UCSD-AML1 (cell line): ENCODE measurements around the gene PDGFC.

Source experiments
- DNase-seq: peaks from one replicate; lab custom pipeline; 2025; ENCODE audit not compliant: unreplicated experiment; lab: John Stamatoyannopoulos, UW

PDGFC gene

DNA sequence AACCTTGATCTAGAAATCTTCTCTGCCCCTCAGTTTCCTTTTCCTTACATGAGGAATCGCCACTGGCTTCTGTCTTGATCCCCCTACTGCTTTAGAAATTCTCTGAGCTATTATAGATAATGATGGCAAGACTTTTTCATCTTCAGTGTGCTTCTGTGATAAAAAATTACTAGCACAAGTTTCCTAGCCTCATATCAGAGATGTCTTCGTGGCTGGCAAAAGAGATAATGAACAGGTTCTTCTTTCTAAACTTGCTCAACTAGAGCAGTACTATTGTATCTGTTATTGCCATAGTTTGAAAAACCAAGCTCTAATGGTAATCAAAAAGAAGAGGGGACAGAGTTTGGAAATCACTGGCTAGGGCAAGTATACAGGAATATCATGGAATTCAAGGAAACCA is 4.1 kb upstream of the PDGFC start:
- no peak for DNase-seq

DNA sequence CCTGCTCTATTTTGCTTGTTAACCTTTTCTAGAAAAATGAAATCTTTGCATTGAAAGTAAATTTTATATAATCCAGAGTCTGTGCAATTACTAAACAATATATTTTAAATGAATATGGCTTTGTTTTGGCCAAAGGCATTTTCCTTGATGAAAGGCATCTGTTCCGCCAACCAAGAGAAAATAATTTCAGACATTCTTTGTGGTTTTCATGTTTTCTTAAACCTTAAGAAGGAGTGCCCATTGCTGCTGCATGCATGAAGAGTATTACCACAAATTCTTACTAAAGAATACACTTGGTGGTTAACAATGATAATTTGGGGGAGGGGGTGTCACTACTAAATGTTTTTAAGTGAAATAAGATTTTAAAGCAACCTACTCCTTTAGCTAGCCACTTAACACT is 2.7 kb upstream of the PDGFC start:
- DNase-seq, result no peak

DNA sequence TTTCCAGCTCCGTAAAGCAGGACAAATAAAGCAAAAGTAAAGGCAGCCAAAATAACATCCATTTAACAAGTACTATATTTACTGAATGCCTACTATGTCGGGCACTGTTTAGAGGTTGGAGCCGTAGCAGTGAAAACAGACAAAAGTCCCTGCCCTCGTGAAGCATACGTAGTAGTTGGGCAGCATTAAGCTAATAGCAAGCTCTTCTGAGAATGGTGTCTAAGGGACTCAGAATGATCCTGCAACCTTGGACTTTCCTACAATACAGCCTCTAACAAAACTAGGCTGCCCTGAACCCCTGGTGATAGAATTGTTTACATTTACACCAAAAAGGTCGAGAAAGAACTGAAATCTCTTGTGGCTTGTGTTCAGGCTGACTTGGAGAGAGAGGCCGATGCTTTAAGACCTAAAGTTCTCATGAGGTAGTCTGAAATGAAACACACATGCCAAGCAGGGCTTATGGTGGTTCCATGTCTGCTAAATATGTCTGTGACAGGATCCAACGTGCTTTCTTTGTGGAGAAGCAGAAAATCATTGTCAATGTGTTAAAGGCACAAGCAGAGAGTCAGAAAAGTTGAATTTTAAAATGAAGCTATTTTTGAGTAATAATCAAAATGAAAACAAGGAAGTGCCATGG is 898 bp upstream of the PDGFC start:
- peak; percentile 20 for DNase-seq

DNA sequence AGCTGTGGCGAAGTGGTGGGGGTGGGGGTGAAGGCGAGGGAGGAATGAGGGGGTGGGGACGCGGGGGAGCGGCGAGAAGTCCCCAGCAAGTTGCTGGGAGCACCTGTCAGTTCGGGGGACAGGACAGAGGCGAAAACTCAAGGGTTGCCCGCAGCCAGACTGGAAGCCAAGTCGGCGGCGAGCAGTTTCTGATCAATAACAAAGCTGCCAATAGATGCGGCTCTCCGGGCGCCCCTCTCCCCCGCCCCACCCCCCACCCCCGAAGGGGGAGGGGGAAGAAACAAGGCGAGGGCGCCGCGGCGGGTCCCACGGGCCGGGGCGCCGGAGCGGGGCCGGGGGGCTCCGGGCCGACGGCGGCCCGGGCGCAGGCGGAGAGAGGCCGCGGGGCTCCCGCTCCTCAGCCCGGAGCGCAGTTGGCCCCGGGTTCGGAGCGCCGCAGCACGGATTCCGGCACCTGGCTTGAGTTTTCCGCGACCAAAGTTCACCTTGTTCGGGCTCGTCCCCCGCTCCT is 379 bp downstream of the PDGFC start:
- DNase-seq, result no peak

DNA sequence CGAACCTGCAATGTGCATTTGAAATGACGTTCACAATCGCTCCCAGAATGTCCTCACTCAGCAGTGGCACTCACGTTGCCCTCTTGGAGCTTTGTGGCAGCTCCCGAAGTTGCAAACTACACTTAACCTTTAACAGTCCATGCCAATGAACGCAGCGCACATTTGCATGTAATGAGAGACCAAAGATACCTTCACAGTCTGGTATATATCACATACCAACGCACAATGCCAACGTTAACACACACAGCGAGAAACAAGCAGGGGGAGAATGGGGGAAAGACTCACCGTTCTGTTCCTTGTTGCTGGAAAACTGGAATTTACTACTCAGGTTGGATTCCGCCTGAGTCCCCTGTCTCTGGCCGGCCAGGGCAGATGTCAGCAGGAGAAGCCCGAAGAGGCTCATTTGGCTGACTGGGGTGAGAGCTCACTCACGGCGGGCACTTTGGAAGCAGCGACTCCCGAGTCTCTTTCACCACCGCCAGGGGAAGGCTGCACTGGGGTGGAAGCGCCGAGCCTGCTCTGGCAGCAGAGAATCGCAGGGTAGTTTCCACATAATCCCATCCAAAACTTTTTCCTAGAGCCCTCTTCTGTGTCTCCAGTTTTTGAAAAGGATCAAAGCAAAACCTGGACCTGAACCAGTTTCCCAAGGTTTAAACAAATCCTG is 966 bp downstream of the PDGFC start:
- DNase-seq, result peak; percentile 57

DNA sequence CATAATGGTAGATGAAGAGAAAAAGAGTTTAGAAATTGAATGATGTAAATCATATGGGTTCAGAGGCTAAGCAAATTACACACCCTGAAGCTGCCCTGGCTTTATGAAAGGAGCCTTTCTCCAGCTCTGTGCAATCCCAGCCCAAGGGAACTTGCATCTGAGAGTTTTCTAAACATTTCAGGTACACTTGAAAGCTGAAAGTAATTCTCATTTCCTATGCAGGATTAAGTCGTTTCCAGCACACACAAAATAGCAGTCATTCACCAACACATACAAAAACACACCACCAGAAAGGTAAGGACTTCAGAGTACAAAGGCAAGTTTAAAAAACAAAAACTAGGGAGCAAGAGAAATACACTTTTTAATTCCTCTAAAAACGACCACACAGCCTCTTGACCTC is 1.7 kb downstream of the PDGFC start:
- no peak for DNase-seq

DNA sequence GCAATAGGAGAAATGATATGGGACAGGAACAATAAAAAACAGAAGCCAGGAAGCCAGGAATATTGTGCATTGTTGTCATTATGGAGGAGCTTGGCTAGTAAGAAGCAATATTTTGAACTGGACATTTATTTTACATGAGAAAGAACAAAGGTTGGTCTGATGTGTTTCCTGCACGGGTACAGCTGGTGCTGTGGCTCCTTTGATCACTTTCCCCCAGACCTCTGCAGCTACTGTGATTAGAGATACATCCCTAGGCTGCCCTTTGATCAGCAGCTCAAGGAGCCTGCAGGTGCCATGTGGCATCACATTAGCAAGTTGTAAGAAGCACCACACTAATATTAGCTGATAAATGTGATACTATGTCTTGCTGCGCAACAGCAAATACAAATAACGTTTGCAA is 2.5 kb downstream of the PDGFC start:
- no peak for DNase-seq

DNA sequence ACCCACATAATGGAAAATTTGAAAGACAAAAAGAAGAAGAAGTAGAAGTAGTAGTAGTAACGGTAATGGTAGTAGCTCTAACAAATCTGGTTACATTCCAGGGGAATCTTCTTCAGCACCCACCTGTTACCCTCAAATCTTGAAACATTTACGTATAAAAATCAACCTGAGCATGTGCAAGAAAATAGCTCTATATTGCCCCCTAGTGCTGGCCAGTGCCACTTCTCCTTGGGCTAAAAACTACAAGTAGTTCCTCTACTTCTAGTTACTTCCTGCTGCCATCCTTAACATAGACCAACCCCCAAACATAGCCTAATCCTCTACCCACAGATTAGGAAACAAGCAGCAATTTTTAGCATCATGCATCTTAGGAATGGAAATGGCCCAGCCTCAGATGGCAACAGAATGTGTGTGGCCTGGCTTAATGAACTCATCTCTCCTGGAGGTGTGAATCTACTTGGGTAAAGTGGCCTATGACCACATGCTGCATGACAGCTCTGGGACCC is 3.1 kb downstream of the PDGFC start:
- peak; percentile 45 for DNase-seq

DNA sequence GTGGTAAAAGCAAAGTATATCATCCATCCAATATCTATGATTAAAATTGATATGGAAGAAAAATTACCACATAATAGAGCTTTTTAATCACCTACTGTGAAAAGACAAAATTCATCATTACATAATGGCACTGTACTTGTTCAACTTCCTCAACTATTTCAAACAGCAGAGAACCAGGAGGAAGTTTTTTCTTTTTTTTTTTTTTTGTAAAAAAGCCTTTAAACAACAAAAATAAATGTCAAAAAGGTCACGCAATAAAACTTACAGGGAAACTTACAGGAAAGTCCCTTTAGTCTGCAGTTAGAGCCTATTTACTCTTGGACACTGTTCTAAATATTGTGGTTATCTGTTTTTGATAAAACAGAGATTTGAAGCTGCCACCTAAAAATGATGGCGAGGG is 4.8 kb downstream of the PDGFC start:
- DNase-seq, result no peak

DNA sequence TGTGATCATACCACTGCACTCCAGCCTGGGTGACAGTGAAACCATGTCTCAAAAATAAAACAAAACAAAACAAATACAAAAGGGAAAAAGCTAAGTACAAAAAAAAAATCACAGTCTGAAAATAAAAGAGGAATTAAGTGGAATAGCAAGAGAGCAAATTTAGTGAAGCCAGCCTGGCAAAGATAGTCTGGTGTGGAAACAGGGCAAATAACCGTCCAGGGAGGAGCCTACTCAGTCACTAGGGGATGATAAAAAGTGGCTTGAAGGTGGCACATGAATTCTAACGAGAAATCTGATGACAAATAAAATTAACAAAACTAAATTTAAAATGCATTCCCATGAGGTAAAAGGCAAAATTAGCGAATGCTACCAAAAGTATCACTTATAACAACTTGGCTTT is 8.2 kb downstream of the PDGFC start:
- no peak for DNase-seq

DNA sequence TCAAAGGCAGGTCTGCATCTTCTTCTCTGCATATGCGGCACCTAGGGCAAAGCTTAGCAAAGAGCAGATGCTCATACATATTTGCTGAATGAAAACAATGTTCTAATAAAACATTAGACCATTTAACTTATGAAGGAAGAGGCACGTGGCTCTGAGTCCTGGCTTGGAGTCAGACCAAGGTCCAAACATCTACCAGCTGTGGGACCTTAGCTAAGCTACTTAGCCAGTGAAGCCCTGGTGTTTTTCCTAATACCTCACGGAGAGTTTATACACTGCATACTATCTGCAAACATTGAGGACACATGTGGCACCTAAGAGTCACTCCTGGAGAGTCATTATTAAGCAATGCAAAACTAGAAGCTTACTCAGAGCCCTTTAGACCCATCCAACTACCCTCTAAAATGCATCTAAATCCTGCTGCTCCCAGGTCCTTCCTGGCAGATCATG is 9.0 kb downstream of the PDGFC start:
- DNase-seq, result no peak

DNA sequence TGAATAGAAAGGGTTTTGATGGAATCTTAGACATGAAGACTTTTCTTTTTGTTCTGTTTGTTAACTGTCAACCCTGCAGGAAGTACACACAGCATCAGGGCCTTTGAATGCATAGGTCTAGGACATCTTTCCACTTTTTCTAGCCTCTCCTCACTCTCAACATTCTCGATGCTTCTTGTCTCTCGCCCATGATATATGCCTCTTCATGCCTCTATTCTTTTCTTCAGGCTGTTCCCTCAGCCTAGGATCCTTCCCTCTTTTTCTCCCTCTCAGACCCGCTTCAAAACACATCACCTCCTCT is 9.6 kb downstream of the PDGFC start:
- no peak for DNase-seq

DNA sequence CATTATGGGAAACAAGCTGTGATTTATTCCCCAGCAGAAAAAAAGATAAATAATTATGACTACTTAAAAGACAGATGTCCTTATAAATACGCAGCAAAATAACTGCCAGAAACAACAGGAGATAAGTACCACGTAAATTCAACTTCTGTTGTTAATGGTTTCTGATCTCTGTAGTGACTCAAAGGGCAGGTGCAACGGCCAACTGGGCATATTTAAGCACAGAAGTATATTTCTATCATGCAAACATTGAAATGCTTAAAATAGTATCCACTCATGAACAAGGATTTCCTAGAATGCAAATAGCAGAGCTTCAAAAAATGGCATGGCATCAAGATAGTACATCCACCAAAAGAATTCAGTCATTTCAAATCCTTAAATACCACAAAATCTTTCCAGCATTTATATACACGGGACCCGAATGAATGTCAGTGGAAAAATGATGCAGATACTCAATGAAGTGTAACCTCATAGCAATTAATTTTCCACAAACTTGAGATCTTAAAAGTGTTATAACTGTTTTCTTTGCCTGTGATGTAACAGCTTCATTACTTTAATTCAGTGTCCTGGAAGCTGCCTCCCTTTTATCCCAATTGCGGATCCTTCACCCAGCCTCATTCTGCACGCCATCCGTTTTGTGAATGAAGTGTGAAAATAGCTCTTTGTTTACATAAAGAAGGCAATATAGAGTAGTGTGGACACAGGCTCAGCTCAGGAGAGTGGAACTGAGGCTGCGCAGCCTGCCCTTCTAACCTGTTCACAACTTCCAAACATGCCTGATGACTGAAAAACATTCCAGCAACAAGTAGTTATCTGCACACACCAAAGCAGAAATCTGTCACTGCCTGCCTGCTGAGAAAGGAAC is 10.2 kb downstream of the PDGFC start:
- no peak for DNase-seq

DNA sequence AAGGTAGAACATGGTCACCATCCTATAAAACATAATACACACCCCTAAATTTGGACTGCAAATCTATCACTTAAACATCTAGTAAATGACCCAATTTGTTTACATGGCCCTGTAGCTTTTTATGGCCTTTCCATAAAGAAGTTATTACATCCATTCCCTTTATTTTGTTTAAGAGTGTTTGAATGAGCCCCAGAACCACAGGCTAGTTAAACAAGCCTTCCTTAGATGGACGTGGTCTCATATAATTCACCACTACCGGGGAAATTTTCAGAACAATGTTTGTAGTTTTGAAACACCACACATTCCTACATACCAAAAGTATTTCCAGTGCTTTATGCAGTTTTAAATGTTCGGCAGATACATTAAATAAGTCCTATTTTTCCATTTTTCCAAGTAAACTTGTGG is 12.3 kb downstream of the PDGFC start:
- DNase-seq, result no peak

DNA sequence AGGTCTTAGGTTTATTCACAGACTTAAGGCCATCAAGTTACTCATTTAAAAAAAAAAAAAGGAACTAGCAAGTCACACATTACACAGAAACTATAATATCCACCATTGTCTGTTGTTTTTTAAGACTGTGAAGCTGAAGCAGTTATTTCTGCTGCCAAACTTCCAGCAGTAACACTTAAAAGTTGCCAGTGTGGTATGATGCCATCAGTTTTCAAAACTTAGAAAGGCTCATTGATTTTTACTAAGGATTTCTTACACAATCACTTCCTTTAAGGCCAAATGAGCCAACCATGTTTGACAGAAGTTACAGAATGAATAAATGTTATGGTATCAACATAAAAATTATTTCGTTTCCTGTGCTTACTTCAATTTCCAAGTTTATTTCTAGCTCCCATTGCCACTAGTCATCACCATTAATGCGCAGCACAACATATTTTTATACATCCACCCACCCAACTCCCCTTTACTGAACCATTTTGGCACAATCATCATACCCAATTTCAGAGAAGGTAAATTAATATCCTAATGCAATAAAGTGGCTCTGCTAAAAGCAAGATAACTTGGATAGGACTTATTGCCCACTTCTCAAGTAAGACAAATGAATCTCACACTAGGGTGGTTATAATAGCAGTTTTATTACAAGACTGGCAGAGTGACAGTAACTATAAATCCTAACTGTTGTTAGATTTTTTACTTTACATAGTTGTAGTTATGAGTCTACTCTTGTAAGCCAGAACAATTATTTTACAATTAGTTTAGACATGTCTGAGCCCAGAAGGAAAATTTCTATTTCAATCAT is 13.1 kb downstream of the PDGFC start:
- no peak for DNase-seq

DNA sequence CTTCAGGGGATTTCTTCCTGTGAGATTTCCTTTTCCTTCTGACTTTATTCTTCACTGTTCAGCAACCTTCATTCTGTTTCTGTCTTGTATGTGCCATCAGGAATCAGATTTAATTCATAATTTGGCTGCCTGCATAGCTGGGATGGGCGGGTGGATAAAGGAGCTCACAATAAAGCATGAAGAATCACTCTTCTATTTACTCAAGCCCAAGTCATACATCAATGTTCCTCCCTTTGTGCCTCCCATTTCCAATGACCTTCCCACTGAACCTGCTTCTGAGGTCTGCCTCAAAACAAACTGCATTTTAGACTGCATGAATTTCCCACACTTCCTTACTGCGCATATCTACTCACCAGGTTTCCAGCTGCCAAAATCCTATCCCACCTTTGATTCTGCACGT is 14.0 kb downstream of the PDGFC start:
- DNase-seq, result no peak

DNA sequence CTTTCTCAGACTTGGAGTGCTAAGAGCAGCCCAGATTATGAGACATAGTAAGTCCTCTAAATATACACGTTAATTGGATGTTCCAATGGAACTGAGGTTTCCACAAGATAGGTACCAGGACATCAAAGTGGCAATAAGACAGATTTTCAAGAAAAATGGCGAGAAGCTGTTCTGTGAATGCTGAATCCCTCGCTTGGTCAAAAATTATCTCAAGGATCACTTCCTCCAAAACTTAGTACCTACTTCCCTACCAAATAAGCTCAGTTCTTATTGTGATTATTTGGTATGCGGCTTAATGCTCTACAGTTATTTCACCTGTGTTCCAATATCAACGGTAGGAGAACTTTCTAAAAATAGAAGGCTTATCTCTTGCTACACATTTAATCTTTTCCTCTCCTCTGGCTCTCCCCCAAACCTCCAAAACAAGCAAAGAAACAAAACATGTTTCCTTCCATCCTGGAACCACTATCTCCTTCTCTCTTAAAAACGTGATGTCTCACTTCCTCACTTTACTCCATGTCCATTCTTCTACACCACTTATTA is 14.7 kb downstream of the PDGFC start:
- DNase-seq, result no peak

DNA sequence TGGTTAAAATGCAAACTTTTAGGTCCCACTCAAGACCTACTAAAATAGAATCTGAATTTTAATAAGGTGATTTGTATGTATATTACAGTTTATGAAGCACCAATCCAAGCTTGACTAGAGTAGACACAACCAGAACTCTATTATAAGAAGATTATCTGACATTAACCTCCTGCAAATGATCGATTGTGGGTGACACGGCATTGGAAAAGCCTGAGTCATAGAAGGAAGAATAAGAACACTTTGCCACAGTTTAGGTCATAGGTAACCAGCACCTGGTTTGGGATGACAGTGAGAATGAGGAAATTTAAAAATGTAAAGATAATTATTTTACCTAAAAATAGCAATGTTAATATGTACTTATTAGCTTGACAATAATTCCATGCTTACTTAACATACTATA is 15.2 kb downstream of the PDGFC start:
- no peak for DNase-seq

DNA sequence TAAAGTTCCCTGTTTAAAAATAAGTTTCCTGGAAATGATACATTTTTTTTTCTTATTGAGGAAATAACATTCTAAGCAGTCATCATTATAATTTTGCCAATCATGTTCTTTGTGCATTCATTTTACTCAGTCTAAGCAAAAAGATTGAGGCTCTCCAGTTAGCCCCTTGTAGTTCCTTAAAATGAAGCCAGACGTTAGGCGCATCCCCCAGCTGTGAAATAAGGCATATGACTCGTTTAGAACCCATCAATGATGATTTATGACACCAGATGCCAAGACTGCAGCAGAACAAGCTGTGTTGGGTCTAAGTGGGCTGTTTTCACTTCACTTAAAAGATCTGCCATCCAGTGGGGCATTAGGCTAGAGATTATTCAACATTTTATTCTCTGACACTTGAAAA is 17.0 kb downstream of the PDGFC start:
- DNase-seq, result no peak

DNA sequence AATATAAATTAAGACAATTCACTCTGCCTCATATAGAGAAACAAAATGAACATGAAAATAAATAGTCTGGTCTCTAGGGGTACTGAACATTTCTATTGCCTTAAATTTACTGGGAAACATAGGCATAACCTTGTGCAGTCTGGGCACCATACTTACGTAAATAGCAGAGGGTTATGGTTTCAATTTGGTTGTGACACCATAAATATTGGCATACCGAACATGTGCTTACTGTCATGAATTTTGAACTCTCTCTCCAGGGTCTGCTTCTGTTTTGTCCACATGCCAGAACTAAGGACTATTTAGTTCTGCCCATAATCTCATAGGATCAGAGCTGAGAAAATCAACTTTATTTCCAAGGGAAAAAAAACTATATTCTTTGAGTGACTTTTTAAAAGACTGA is 17.6 kb downstream of the PDGFC start:
- no peak for DNase-seq

DNA sequence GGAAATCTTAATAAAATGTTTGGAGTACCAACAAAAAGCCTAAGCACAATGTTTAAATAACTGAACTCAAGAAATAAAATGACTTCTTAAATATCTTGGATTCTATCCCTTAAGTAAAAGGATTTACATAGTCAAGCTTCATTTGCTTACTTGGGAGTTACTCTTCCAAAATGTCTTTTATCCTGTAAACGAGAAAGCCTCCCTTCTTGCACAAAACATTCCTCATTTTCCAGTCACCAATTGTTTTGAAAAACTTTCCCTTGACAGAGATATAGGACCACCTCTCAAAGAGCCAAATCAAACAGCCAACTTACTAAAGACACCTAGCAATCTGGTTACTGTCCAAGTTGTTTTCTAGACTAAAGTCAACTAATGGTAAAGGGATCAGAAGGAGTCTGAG is 18.6 kb downstream of the PDGFC start:
- no peak for DNase-seq
